ENCODE measurements around the gene TMIGD1.
"Not testable (repeated sequence)": the region's sequence is repeated elsewhere in the genome, so short reads cannot be mapped to it uniquely, and the experiment has no call there.

The TMIGD1 gene

GRCh38 chr17:30347488-30347887 lies 13.6 kb upstream of the TMIGD1 start:
- in situ Hi-C loops (cut with HindIII; ENCODE audit: low sequenced_read_pairs): loop anchor here (5.0 kb wide), 1 partner anchor 40 kb away; no protein-coding TSS in a partner anchor
- TF ChIP-seq, protein P1, sequence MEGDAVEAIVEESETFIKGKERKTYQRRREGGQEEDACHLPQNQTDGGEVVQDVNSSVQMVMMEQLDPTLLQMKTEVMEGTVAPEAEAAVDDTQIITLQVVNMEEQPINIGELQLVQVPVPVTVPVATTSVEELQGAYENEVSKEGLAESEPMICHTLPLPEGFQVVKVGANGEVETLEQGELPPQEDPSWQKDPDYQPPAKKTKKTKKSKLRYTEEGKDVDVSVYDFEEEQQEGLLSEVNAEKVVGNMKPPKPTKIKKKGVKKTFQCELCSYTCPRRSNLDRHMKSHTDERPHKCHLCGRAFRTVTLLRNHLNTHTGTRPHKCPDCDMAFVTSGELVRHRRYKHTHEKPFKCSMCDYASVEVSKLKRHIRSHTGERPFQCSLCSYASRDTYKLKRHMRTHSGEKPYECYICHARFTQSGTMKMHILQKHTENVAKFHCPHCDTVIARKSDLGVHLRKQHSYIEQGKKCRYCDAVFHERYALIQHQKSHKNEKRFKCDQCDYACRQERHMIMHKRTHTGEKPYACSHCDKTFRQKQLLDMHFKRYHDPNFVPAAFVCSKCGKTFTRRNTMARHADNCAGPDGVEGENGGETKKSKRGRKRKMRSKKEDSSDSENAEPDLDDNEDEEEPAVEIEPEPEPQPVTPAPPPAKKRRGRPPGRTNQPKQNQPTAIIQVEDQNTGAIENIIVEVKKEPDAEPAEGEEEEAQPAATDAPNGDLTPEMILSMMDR (IDR thresholded peaks at IDR 0.05; ENCODE audit: low read depth, low read length, missing control alignments): no peak
- no peak for DNase-seq (ENCODE audit: low read depth)
- H3K4me3 ChIP-seq (ENCODE audit: low read depth, low read length): no peak overlapping the region

DNA sequence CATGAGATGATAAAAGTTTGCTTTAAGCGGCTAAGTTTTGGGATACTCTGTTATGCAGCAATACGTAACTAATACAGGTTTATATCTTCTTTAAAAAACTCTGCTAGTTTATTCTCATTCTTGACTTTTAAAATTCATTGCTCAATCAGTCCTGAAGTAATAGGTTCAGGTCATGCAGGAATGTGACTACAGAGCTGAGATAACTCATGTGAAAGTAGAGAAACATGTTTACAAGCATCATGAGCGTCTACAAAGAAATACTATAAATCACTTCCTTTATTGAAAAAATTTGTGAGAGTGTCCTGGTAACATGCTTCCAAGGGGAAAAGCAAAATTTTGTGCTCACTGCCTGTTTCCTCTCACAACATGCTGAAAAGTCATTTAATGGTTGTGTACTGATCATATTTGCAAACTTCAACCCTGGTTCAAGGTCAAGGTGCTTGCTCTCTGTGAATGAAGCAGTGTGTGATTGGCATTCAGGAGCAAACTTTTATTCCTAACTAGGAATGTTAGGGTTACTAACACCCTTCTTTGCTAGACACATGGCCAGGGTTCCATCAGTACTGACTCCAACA lies 12.5 kb upstream of the TMIGD1 start:
- no peak for DNase-seq (ENCODE audit: low read depth)
- H3K4me3 ChIP-seq (ENCODE audit: low read depth, low read length): no peak overlapping the region
- TF ChIP-seq, protein P1 (IDR thresholded peaks at IDR 0.05; ENCODE audit: low read depth, low read length, missing control alignments): no peak
- in situ Hi-C loops (cut with HindIII; ENCODE audit: low sequenced_read_pairs): loop anchor here (5.0 kb wide), 1 partner anchor 41 kb away; no protein-coding TSS in a partner anchor

DNA sequence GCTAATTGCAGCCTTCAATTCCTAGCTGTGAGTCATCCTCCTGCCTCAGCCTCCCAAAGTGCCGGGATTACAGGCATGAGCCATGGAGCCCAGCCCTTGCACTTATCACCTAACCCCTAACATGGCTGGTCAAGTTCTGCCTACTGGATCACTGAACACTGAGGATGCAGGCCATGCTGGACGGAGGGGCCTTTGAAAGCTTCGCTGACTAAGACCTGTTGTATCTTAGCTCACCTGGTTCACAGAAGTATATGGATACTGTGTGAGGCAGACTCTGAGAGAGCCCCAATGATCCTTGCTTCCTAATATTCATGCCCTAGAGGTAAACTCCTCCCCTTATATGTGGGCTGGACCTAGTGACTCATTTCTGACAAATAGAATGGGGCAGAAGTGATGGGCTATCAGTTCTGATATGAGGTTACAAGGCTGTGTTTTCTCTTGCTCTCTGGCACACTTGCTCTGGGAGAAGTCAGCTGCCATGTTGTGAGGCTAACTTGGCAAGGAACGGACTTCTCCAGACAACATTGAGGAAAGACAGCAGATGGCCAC lies 11.7 kb upstream of the TMIGD1 start:
- TF ChIP-seq, protein P1 (IDR thresholded peaks at IDR 0.05; ENCODE audit: low read depth, low read length, missing control alignments): no peak
- in situ Hi-C loops (cut with HindIII; ENCODE audit: low sequenced_read_pairs): loop anchor here (5.0 kb wide), 1 partner anchor 42 kb away; no protein-coding TSS in a partner anchor
- no peak for DNase-seq (ENCODE audit: low read depth)
- no peak overlapping the region for H3K4me3 ChIP-seq (ENCODE audit: low read depth, low read length)

GRCh38 chr17:30345089-30345433 lies 11.2 kb upstream of the TMIGD1 start:
- H3K4me3 ChIP-seq (ENCODE audit: low read depth, low read length): no peak overlapping the region
- TF ChIP-seq, protein P1 (IDR thresholded peaks at IDR 0.05; ENCODE audit: low read depth, low read length, missing control alignments): no peak
- DNase-seq (ENCODE audit: low read depth): no peak
- in situ Hi-C loops (cut with HindIII; ENCODE audit: low sequenced_read_pairs): loop anchor here (5.0 kb wide), 1 partner anchor 42 kb away; no protein-coding TSS in a partner anchor

DNA sequence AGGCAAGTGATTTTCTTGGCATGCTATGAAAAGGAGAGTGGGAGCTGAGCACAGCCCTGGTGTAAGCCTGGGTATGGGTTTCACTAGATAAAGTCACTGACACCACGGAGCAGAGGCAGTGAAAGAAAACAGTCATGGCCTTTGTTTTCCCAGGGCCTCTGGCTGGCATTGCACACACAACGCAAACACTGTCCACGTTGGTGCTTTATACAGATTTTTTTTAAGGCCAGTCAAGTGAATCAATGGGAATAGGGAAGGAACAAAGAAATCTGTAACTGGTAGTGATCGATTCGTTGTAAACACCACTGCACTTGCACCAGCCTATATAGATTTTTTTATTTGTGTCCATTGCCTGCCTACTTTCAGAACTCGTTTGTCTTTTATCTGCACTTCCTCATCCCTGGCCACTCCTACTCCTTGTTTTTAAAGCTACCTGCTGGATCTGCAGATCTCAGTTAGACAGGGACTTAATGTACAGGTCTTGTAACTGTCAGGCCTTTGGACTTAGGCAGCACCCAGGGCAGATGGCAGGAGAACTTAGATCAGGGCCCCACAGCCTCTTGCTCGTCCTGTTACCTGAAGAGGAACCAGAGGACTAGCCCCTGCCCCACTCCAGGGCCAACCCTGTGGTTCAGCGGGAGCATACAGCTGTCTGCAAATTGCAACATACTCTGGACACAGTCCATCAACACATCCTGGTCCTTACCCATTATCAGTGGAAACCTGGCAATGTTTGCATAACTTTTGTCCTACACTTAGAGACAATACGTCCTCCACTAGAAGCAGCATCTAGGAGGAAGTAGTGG lies 10.6 kb upstream of the TMIGD1 start:
- peak; percentile 5 for DNase-seq (ENCODE audit: low read depth)
- TF ChIP-seq, protein P1 (IDR thresholded peaks at IDR 0.05; ENCODE audit: low read depth, low read length, missing control alignments): no peak
- H3K4me3 ChIP-seq (ENCODE audit: low read depth, low read length): no peak overlapping the region
- in situ Hi-C loops (cut with HindIII; ENCODE audit: low sequenced_read_pairs): loop anchor here (5.0 kb wide), 1 partner anchor 43 kb away; no protein-coding TSS in a partner anchor

DNA sequence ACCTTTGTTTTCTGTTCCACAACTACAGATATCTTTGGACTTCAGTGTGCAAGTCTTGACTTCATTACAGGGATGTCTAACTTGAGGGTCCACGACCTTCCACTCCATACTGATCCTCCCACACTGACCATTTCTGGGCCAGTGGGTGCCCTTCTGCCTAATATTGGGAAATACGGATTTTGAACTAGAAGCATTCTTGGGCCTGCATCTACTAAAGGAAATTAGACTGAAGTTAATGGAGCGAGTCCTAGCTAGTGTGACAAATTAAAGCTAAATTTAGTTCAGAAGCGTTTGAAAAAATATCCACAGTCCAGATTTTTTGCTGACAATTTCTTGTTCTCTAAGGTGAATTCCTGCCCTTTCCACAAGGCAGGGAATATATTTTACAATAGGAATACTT lies 9.9 kb upstream of the TMIGD1 start:
- in situ Hi-C loops (cut with HindIII; ENCODE audit: low sequenced_read_pairs): no loop called here
- TF ChIP-seq, protein P1 (IDR thresholded peaks at IDR 0.05; ENCODE audit: low read depth, low read length, missing control alignments): no peak
- no peak overlapping the region for H3K4me3 ChIP-seq (ENCODE audit: low read depth, low read length)
- no peak for DNase-seq (ENCODE audit: low read depth)

- in situ Hi-C loops (cut with HindIII; ENCODE audit: low sequenced_read_pairs); H3K4me3 ChIP-seq (ENCODE audit: low read depth, low read length); DNase-seq (ENCODE audit: low read depth): not testable (repeated sequence)
Observed at GRCh38 chr17:30343244-30343643, 9.4 kb upstream of the TMIGD1 start.
